ENCODE results near the gene ORAI2.

DNA sequence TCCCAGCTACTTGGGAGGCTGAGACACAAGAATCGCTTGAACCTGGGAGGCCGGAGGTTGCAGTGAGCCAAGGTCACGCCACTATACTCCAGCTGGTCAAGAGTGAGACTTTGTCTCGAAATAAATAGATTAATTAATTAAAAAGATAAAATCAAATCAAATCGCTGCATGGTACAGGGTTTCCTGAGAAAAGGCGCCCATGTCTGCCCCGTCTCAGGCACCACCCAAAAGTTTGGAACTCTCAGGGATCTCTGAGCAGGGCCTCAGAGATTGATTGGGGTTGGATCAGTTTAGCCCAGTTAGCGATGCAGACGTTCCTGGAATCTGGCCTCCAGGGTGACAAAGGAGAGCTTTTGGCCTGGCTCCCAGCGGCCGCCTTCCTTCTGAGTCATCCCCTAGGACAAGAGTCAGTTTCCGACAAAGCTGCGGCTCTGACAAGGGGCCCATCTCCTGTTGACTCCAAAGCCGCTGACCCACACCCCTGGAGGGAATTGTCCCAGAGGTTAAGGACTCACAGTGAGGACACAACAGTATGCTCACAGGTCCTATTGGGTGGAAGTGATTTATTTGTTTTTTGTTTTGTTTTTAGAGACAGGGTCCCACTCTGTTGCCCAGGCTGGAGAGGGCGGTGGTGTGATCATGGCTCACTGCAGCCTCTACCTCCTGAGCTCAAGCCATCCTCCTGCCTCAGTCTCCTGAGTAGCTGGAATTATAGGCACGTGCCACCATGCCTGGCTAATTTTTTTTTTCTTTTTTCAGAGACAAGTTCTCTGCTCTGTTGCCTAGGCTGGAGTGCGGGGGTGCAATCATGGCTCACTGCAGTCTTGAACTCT, 6.8 kb downstream of the ORAI2 start:
- TF ChIP-seq SMC3 (IDR thresholded peaks at IDR 0.05) (no peak), RAD21 (conservative IDR thresholded peaks at IDR 0.05 in 1 of 2, IDR thresholded peaks at IDR 0.05 in 1 of 2) (no peak)
